CD4-positive, alpha-beta T cell (primary cell): ENCODE results near the gene FRMD5. TPM values are rescaled to one million over a fixed set of nuclear protein-coding genes. Genes with fewer than 3 reads are reported as not detected.
A peak's percentile ranks its signal among the peaks of the same experiment; 100 is the strongest.

Experiments
- ATAC-seq: fragments of 200-7000 bp; cut with Tn5 transposase; one replicate; pipeline ENCODE4 v1.10.0; 2022; ENCODE audit warnings: mild to moderate bottlenecking; ENCODE audit not compliant: poor library complexity
- CTCF ChIA-PET: fragments of 350-600 bp; sonication (Branson Sonifier 250); formaldehyde crosslinking; loops from one replicate; lab custom pipeline; 2021; ENCODE audit warnings: antibody characterized with exemption, inconsistent platforms; lab: Charles Lee
- POLR2A ChIA-PET: fragments of 350-600 bp; sonication (Branson Sonifier 250); formaldehyde crosslinking; loops from one replicate; lab custom pipeline; 2021; ENCODE audit warnings: antibody characterized with exemption, inconsistent platforms; lab: Charles Lee
- DNase-seq, 14 experiments: peaks; one replicate each; pipeline ENCODE4 v3.0.0-alpha.2; 2013 to 2020; ENCODE audit warnings: mixed read lengths in 2 of 14
- H3K27ac ChIP-seq, 2 donors: one replicate each; pipeline versions ENCODE4 v1.5.1 to v1.7.0; 2013; ENCODE audit warnings: low read length in 2 of 2, low read depth in 1 of 2, mild to moderate bottlenecking in 1 of 2
- H3K27me3 ChIP-seq, 2 experiments: 1 replicate in 1 of 2; 2 replicates in 1 of 2; pipeline versions ENCODE4 v1.6.1 to v1.7.0; 2013; ENCODE audit warnings: low read length in 2 of 2, control low read depth in 1 of 2, mild to moderate bottlenecking in 1 of 2, moderate library complexity in 1 of 2; ENCODE audit not compliant: insufficient read depth in 2 of 2, control insufficient read depth in 1 of 2
- H3K36me3 ChIP-seq: one replicate; pipeline ENCODE4 v1.6.1; 2013; ENCODE audit warnings: low read length, control low read depth; ENCODE audit not compliant: insufficient read depth
- H3K4me1 ChIP-seq: one replicate; pipeline ENCODE4 v1.6.1; 2013; ENCODE audit warnings: low read length, control low read depth; ENCODE audit not compliant: insufficient read depth
- H3K4me3 ChIP-seq: one replicate; pipeline ENCODE4 v1.5.1; 2013; ENCODE audit warnings: mild to moderate bottlenecking, low read length, moderate library complexity
- H3K9me3 ChIP-seq, 2 experiments: 1 replicate in 1 of 2; 2 replicates in 1 of 2; pipeline versions ENCODE4 v1.6.1 to v1.7.0; 2013; ENCODE audit warnings: low read length in 2 of 2, mild to moderate bottlenecking in 2 of 2, control low read depth in 1 of 2, moderate library complexity in 1 of 2; ENCODE audit not compliant: control insufficient read depth in 1 of 2, insufficient read depth in 1 of 2
- H3K27ac Mint-ChIP-seq: one replicate; pipeline ENCODE4 v1.8.0; 2020; ENCODE audit warnings: mixed read lengths
- H3K27me3 Mint-ChIP-seq: one replicate; pipeline ENCODE4 v1.8.0; 2021; ENCODE audit warnings: mixed read lengths
- H3K36me3 Mint-ChIP-seq: one replicate; pipeline ENCODE4 v1.8.0; 2021; ENCODE audit warnings: low read depth, mixed read lengths
- H3K4me1 Mint-ChIP-seq: one replicate; pipeline ENCODE4 v1.8.0; 2021; ENCODE audit warnings: low read depth, mixed read lengths
- H3K4me3 Mint-ChIP-seq: one replicate; pipeline ENCODE4 v1.8.0; 2020; ENCODE audit warnings: mild to moderate bottlenecking, mixed read lengths
- H3K9me3 Mint-ChIP-seq: one replicate; pipeline ENCODE4 v1.8.0; 2020; ENCODE audit warnings: mixed read lengths
- intact Hi-C, 2 experiments: fragments of 100-400 bp; cut with DNase I in 1 of 2; cut with micrococcal nuclease in 1 of 2; formaldehyde crosslinking; loops; one replicate each; pipeline versions ENCODE4 v1.15.1 to v1.9.0; 2023 to 2025; cut with DNase I, micrococcal nuclease
- total RNA-seq, 174 experiments: library from RNA in 2 of 174; stranded (reverse) in 2 of 174; gene quantifications; one replicate each; pipeline ENCODE4 v1.2.3 and lab custom pipeline; 2021 to 2026
- TF ChIP-seq, protein P1 (sequence below): fragments of 200-600 bp; IDR thresholded peaks from one replicate; pipeline ENCODE4 v1.8.0; 2022; ENCODE audit warnings: antibody characterized with exemption, mild to moderate bottlenecking

FRMD5 gene
- total RNA-seq, 2 experiments from 2014 or later, result not detected

DNA sequence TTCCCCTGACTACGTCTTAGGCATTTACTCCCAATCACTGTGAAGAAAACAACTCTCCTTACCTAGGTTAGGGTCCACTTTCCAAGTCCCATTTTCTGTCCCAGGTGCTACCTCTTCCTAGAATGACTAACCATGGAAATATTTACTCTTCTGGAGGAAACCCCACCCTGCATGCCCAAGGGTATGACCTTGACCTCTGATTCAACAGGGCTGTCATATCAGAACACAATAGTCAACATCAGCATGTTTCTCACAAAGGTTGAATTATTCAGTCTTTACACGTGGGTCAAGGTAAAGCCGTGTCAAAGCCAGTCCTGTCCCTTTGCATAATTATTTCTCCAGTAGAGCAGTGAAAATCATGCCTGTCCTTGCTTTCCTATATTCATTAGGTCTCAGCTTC, 4.3 kb upstream of the FRMD5 start:
- H3K9me3 Mint-ChIP-seq, result no peaks in the 10 kb centered on the region
- H3K27me3 ChIP-seq, result peaks cover 14 to 43% of the 10 kb centered on the region in 2 experiments
- H3K4me3 ChIP-seq, result no peak overlapping the region
- intact Hi-C loops, result loop anchor here in 1 of 2 experiments (5.0 kb wide), 2 partner anchors 88 to 228 kb away; partner anchors contain the start of genes CTDSPL2 and GOLM2
- peaks cover 0 to 6% of the 10 kb centered on the region in 2 experiments for H3K9me3 ChIP-seq
- peaks cover 11% of the 10 kb centered on the region for H3K4me1 ChIP-seq
- DNase-seq (no peak), ATAC-seq (no peak)
- POLR2A ChIA-PET, result no interaction called here
- H3K27ac Mint-ChIP-seq, result no peak overlapping the region
- no peaks in the 10 kb centered on the region for H3K36me3 Mint-ChIP-seq
- H3K4me3 Mint-ChIP-seq, result no peak overlapping the region
- H3K27ac ChIP-seq, result no peak overlapping the region
- H3K27me3 Mint-ChIP-seq, result peaks cover 78% of the 10 kb centered on the region
- peaks cover 10% of the 10 kb centered on the region for H3K4me1 Mint-ChIP-seq
- CTCF ChIA-PET, result no interaction called here
- H3K36me3 ChIP-seq, result no peaks in the 10 kb centered on the region
- TF ChIP-seq, protein P1, sequence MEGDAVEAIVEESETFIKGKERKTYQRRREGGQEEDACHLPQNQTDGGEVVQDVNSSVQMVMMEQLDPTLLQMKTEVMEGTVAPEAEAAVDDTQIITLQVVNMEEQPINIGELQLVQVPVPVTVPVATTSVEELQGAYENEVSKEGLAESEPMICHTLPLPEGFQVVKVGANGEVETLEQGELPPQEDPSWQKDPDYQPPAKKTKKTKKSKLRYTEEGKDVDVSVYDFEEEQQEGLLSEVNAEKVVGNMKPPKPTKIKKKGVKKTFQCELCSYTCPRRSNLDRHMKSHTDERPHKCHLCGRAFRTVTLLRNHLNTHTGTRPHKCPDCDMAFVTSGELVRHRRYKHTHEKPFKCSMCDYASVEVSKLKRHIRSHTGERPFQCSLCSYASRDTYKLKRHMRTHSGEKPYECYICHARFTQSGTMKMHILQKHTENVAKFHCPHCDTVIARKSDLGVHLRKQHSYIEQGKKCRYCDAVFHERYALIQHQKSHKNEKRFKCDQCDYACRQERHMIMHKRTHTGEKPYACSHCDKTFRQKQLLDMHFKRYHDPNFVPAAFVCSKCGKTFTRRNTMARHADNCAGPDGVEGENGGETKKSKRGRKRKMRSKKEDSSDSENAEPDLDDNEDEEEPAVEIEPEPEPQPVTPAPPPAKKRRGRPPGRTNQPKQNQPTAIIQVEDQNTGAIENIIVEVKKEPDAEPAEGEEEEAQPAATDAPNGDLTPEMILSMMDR, result no peak

GRCh38 chr15:44194323-44195150, 534 bp downstream of the FRMD5 start:
- H3K4me3 ChIP-seq, result peak overlapping the region; percentile 57
- H3K27me3 ChIP-seq, result peaks cover 33 to 41% of the 10 kb centered on the region in 2 experiments

DNA sequence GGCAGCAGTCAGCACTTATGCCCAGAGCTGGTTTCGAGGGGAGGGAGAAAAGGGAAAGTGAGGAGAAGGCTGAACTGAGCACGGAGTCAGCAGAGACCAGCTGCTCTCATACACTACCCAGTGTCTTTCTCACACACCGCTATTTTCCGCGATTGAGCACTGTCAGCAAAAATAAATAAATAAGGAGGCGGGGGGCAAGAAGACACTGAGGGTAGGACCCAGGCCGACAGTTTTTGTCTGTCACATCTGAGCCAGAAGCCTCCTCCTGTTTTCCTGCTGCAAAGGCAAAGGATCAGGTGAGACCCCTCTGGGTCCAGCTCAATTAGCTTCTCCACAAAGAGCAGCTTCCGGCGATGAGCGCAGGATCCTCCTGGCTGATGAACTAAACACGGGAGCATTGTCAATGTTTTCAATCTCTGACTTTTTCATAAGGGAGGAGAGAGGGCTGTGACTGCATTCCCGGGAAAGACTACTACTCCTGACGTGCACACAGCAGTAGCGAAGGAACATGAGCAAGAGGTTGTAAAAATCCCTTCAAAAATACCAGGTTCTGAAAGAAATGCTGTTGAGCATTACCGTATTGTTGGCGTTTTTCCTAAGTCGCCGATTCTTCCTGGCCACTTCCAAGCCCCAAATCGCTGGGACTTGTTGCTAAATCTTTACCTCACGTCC, 1.3 kb downstream of the FRMD5 start:
- no peaks in the 10 kb centered on the region for H3K9me3 Mint-ChIP-seq
- ChIA-PET POLR2A (no interaction called here), CTCF (interaction anchor here (0.6 kb wide), 1 partner anchor 774 kb away, joined by 3 read pairs; no protein-coding TSS in a partner anchor)
- peak in 3 of 14 experiments; percentile 4 to 9 (median 7) for DNase-seq
- ATAC-seq, result no peak
- peak overlapping the region; percentile 84 for H3K4me3 Mint-ChIP-seq
- intact Hi-C loops, result no loop called here
- Histone ChIP-seq H3K27ac (no peak overlapping the region), H3K27me3 (peaks cover 34 to 35% of the 10 kb centered on the region in 2 experiments), H3K36me3 (no peaks in the 10 kb centered on the region), H3K4me1 (peaks cover 21% of the 10 kb centered on the region), H3K4me3 (no peak overlapping the region), H3K9me3 (peaks cover 0 to 9% of the 10 kb centered on the region in 2 experiments)
- no peaks in the 10 kb centered on the region for H3K36me3 Mint-ChIP-seq
- H3K27ac Mint-ChIP-seq, result no peak overlapping the region
- peaks cover 22% of the 10 kb centered on the region for H3K4me1 Mint-ChIP-seq
- H3K27me3 Mint-ChIP-seq, result peaks cover 80% of the 10 kb centered on the region
- TF ChIP-seq, protein P1, result no peak

More at GRCh38 chr15:44194323-44195150, 534 bp downstream of the FRMD5 start:
- Mint-ChIP-seq H3K4me1 (peaks cover 22% of the 10 kb centered on the region), H3K27ac (no peak overlapping the region), H3K36me3 (no peaks in the 10 kb centered on the region), H3K4me3 (peak overlapping the region; percentile 90), H3K27me3 (peaks cover 87% of the 10 kb centered on the region), H3K9me3 (no peaks in the 10 kb centered on the region)
- Histone ChIP-seq H3K27ac (no peak overlapping the region), H3K9me3 (peaks cover 0 to 9% of the 10 kb centered on the region in 2 experiments), H3K36me3 (no peaks in the 10 kb centered on the region), H3K4me1 (peaks cover 21% of the 10 kb centered on the region)
- DNase-seq, result peak; percentile 7 to 61 (median 18)
- ChIA-PET CTCF (interaction anchor here (0.8 kb wide), 1 partner anchor 95 kb away, joined by 3 read pairs; no protein-coding TSS in a partner anchor), POLR2A (interaction anchor here (2.1 kb wide), 1 partner anchor 94 kb away, joined by 10 read pairs; the partner anchor contains the start of gene GOLM2)
- ATAC-seq, result peak; percentile 15
- TF ChIP-seq, protein P1, result no peak
- intact Hi-C loops, result loop anchor here in 1 of 2 experiments (5.0 kb wide), 2 partner anchors 93 to 233 kb away; partner anchors contain the start of genes CTDSPL2 and GOLM2
